Measurements from ENCODE around the gene SEC24B. TPM values are rescaled to one million over a fixed set of nuclear protein-coding genes. Genes with fewer than 3 reads are reported as not detected.

SEC24B gene
- total RNA-seq, 1 experiment from 2014 or later = 27.1 TPM

DNA sequence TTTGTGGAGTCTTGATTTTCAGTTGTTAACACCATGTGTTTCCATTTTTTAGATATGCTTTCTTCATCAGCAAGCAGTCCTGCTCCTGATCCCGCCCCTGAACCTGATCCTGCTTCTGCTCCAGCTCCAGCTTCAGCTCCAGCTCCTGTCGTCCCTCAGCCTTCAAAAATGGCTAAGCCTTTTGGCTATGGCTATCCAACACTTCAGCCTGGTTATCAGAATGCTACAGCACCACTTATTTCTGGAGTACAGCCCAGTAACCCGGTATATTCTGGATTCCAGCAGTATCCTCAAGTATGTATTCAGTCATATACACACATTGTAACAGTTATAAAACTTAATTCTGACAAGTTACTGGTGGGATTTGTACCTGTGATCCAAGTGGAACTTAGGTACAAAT lies 60.9 kb downstream of the SEC24B start:
- H3K27me3 Mint-ChIP-seq (ENCODE audit: low read depth) = no peaks in the 10 kb centered on the region
- Histone ChIP-seq H2AK5ac (ENCODE audit: insufficient read length, low read length) (no peak overlapping the region), H3K79me1 (ENCODE audit: insufficient read depth, low read depth, low read length, poor library complexity, severe bottlenecking) (no peaks in the 10 kb centered on the region), H3K14ac (ENCODE audit: insufficient read depth, low read length) (no peak overlapping the region), H3K4ac (ENCODE audit: low read depth, low read length) (no peak overlapping the region), H4K5ac (ENCODE audit: insufficient read length, low read depth, low read length) (no peak overlapping the region), H4K20me1 (ENCODE audit: control insufficient read depth, insufficient read depth, insufficient read length) (no peaks in the 10 kb centered on the region), H3K4me1 (ENCODE audit: insufficient read depth, low read length) (no peaks in the 10 kb centered on the region; the same call in 1 of the 2 replicates), H3K27ac (ENCODE audit: insufficient read length, low read depth, low read length) (no peak overlapping the region), H4K91ac (ENCODE audit: insufficient read length, low read depth, low read length) (no peak overlapping the region), H2BK5ac (ENCODE audit: insufficient read length, low read length) (no peak overlapping the region), H3K23ac (ENCODE audit: insufficient read length, low read depth, low read length) (no peak overlapping the region), H3K23me2 (ENCODE audit: insufficient read length, low read depth, low read length, poor library complexity, severe bottlenecking) (no peaks in the 10 kb centered on the region), H3K56ac (ENCODE audit: insufficient read length, low read depth, low read length) (no peak overlapping the region), H4K8ac (replicated peaks; ENCODE audit: insufficient read length, low read depth, low read length) (no peak overlapping the region), H2BK12ac (ENCODE audit: insufficient read length, low read depth, low read length) (no peak overlapping the region), H3K79me2 (ENCODE audit: insufficient read depth, low read length) (no peaks in the 10 kb centered on the region), H3K9ac (ENCODE audit: extremely low read depth, insufficient read length, low read length) (no peak overlapping the region), H2BK20ac (ENCODE audit: low read depth, low read length, poor library complexity, severe bottlenecking) (no peak overlapping the region), H2AFZ (ENCODE audit: low read length) (no peak overlapping the region), H3K9me3 (ENCODE audit: control insufficient read depth, low read depth, low read length) (no peaks in the 10 kb centered on the region), H3K4me2 (ENCODE audit: insufficient read depth, insufficient read length, low read length) (no peak overlapping the region), H2BK120ac (ENCODE audit: low read depth, low read length, poor library complexity, severe bottlenecking) (no peak overlapping the region), H3K18ac (ENCODE audit: insufficient read length, low read depth, low read length) (no peak overlapping the region), H3T11ph (ENCODE audit: low read length) (no peak overlapping the region), H2BK15ac (ENCODE audit: low read depth, low read length) (no peak overlapping the region), H3K27me3 (ENCODE audit: insufficient read depth, low read length) (no peaks in the 10 kb centered on the region)
- no peak for DNase-seq
- no peak overlapping the region for H3K4me3 Mint-ChIP-seq
- peak overlapping the region in 1 of 3 experiments; percentile 28; a peak in 1 of 7 replicates for H3K27ac Mint-ChIP-seq
- no CpG with 5 or more reads among the region's 3 CpGs for WGBS (ENCODE audit: extremely low coverage, insufficient read length, low lambda C conversion rate)
- peaks cover 13 to 49% (median 34%) of the 10 kb centered on the region in 3 experiments; a peak in 6 of 7 replicates for H3K36me3 Mint-ChIP-seq (ENCODE audit: insufficient read depth in 1 of 3, low read depth in 3 of 3)
- no peaks in the 10 kb centered on the region for H3K4me1 Mint-ChIP-seq
- no peaks in the 10 kb centered on the region for H3K9me3 Mint-ChIP-seq
- TF ChIP-seq, protein P1, sequence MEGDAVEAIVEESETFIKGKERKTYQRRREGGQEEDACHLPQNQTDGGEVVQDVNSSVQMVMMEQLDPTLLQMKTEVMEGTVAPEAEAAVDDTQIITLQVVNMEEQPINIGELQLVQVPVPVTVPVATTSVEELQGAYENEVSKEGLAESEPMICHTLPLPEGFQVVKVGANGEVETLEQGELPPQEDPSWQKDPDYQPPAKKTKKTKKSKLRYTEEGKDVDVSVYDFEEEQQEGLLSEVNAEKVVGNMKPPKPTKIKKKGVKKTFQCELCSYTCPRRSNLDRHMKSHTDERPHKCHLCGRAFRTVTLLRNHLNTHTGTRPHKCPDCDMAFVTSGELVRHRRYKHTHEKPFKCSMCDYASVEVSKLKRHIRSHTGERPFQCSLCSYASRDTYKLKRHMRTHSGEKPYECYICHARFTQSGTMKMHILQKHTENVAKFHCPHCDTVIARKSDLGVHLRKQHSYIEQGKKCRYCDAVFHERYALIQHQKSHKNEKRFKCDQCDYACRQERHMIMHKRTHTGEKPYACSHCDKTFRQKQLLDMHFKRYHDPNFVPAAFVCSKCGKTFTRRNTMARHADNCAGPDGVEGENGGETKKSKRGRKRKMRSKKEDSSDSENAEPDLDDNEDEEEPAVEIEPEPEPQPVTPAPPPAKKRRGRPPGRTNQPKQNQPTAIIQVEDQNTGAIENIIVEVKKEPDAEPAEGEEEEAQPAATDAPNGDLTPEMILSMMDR (conservative IDR thresholded peaks at IDR 0.05) = no peak

Measured in H9 (cell line).